ENCODE results near the gene ICAM4.
"Not testable (repeated sequence)": the region's sequence is repeated elsewhere in the genome, so short reads cannot be mapped to it uniquely, and the experiment has no call there.

ICAM4 gene

GRCh38 chr19:10274589-10274988, 12.2 kb upstream of the ICAM4 start:
- ChIA-PET CTCF (interaction anchor here (1.1 to 1.4 kb wide), 2 partner anchors 13 to 25 kb away, joined by 4 to 6 read pairs; no protein-coding TSS in a partner anchor), POLR2A (interaction anchor here (1.1 kb wide), 1 partner anchor 15 kb away, joined by 7 read pairs; the partner anchor contains the start of gene ICAM5)
- 99% methylated on average over 10 of the region's 10 CpGs for WGBS (ENCODE audit: insufficient coverage)
- Histone ChIP-seq H3K9me3 (ENCODE audit: control extremely low read depth in 1 of 5, control insufficient read depth in 4 of 5, insufficient read depth in 2 of 5, low read depth in 1 of 5, low read length in 4 of 5) (no peaks in the 10 kb centered on the region), H3K36me3 (ENCODE audit: control insufficient read depth in 4 of 4, insufficient read depth in 4 of 4, low read length in 3 of 4) (peaks cover 0 to 8% (median 2%) of the 10 kb centered on the region in 4 experiments), H3K27ac (ENCODE audit: insufficient read depth in 1 of 2, low read depth in 1 of 2, low read length in 2 of 2, poor library complexity in 1 of 2, severe bottlenecking in 2 of 2) (no peak overlapping the region), H3K4me3 (ENCODE audit: control insufficient read depth in 1 of 7, extremely low read depth in 1 of 7, insufficient read depth in 4 of 7, low read depth in 2 of 7, low read length in 6 of 7) (no peak overlapping the region), H3K4me1 (ENCODE audit: control extremely low read depth in 1 of 4, control insufficient read depth in 4 of 4, insufficient read depth in 4 of 4, low read length in 3 of 4) (peaks cover 0 to 31% (median 30%) of the 10 kb centered on the region in 4 experiments), H3K27me3 (replicated peaks in 2 of 5; ENCODE audit: control insufficient read depth in 4 of 5, insufficient read depth in 5 of 5, low read length in 4 of 5) (no peaks in the 10 kb centered on the region)
- no peak for DNase-seq

GRCh38 chr19:10277795-10278589, 8.8 kb upstream of the ICAM4 start:
- Histone ChIP-seq H3K36me3 (ENCODE audit: control insufficient read depth in 4 of 4, insufficient read depth in 4 of 4, low read length in 3 of 4) (peaks cover 0 to 8% (median 2%) of the 10 kb centered on the region in 4 experiments), H3K4me3 (ENCODE audit: control insufficient read depth in 1 of 7, extremely low read depth in 1 of 7, insufficient read depth in 4 of 7, low read depth in 2 of 7, low read length in 6 of 7) (no peak overlapping the region), H3K9me3 (ENCODE audit: control extremely low read depth in 1 of 5, control insufficient read depth in 4 of 5, insufficient read depth in 2 of 5, low read depth in 1 of 5, low read length in 4 of 5) (no peaks in the 10 kb centered on the region), H3K27me3 (replicated peaks in 2 of 5; ENCODE audit: control insufficient read depth in 4 of 5, insufficient read depth in 5 of 5, low read length in 4 of 5) (no peaks in the 10 kb centered on the region), H3K4me1 (ENCODE audit: control extremely low read depth in 1 of 4, control insufficient read depth in 4 of 4, insufficient read depth in 4 of 4, low read length in 3 of 4) (peaks cover 5 to 13% (median 12%) of the 10 kb centered on the region in 4 experiments), H3K27ac (ENCODE audit: insufficient read depth in 1 of 2, low read depth in 1 of 2, low read length in 2 of 2, poor library complexity in 1 of 2, severe bottlenecking in 2 of 2) (no peak overlapping the region)
- ChIA-PET CTCF (interaction anchor here (1.2 to 3.7 kb wide), 2 partner anchors 11 to 19 kb away, joined by 4 to 20 read pairs; partner anchors contain the start of gene ICAM5), POLR2A (interaction anchor here (0.8 to 1.1 kb wide), 2 partner anchors 10 to 28 kb away, joined by 3 to 4 read pairs; no protein-coding TSS in a partner anchor)
- 96% methylated on average over 7 of the region's 9 CpGs for WGBS (ENCODE audit: insufficient coverage)
- no peak for DNase-seq

- Histone ChIP-seq H3K27ac (ENCODE audit: insufficient read depth in 1 of 2, low read depth in 1 of 2, low read length in 2 of 2, poor library complexity in 1 of 2, severe bottlenecking in 2 of 2) (no peak overlapping the region), H3K36me3 (ENCODE audit: control insufficient read depth in 4 of 4, insufficient read depth in 4 of 4, low read length in 3 of 4) (peaks cover 0 to 15% (median 4%) of the 10 kb centered on the region in 4 experiments), H3K4me3 (ENCODE audit: control insufficient read depth in 1 of 7, extremely low read depth in 1 of 7, insufficient read depth in 4 of 7, low read depth in 2 of 7, low read length in 6 of 7) (no peak overlapping the region), H3K9me3 (ENCODE audit: control extremely low read depth in 1 of 5, control insufficient read depth in 4 of 5, insufficient read depth in 2 of 5, low read depth in 1 of 5, low read length in 4 of 5) (no peaks in the 10 kb centered on the region), H3K27me3 (replicated peaks in 2 of 5; ENCODE audit: control insufficient read depth in 4 of 5, insufficient read depth in 5 of 5, low read length in 4 of 5) (no peaks in the 10 kb centered on the region), H3K4me1 (ENCODE audit: control extremely low read depth in 1 of 4, control insufficient read depth in 4 of 4, insufficient read depth in 4 of 4, low read length in 3 of 4) (peaks cover 5 to 13% (median 12%) of the 10 kb centered on the region in 4 experiments)
- WGBS (ENCODE audit: insufficient coverage) = 100% methylated on average over 1 of the region's 1 CpG
- no peak for DNase-seq
- ChIA-PET POLR2A (interaction anchor here (1.1 to 3.3 kb wide), 3 partner anchors 8 to 27 kb away, joined by 3 to 25 read pairs (median 7); partner anchors contain the start of genes ICAM1 and ICAM5), CTCF (interaction anchor here (1.4 to 3.7 kb wide), 4 partner anchors 9 to 112 kb away, joined by 4 to 41 read pairs (median 12); partner anchors contain the start of genes ICAM1 and ICAM5)
Observed at GRCh38 chr19:10278935-10279334, 7.8 kb upstream of the ICAM4 start.

GRCh38 chr19:10279737-10280442, 6.9 kb upstream of the ICAM4 start:
- no peaks in the 10 kb centered on the region for H3K9me3 ChIP-seq (ENCODE audit: control extremely low read depth in 1 of 5, control insufficient read depth in 4 of 5, insufficient read depth in 2 of 5, low read depth in 1 of 5, low read length in 4 of 5)
- no peak overlapping the region for H3K27ac ChIP-seq (ENCODE audit: insufficient read depth in 1 of 2, low read depth in 1 of 2, low read length in 2 of 2, poor library complexity in 1 of 2, severe bottlenecking in 2 of 2)
- peaks cover 0 to 22% (median 8%) of the 10 kb centered on the region in 4 experiments for H3K36me3 ChIP-seq (ENCODE audit: control insufficient read depth in 4 of 4, insufficient read depth in 4 of 4, low read length in 3 of 4)
- H3K4me3 ChIP-seq (ENCODE audit: control insufficient read depth in 1 of 7, extremely low read depth in 1 of 7, insufficient read depth in 4 of 7, low read depth in 2 of 7, low read length in 6 of 7) = no peak overlapping the region
- CTCF ChIA-PET = interaction anchor here (0.8 to 3.7 kb wide), 7 partner anchors 9 to 111 kb away, joined by 3 to 41 read pairs (median 4); partner anchors contain the start of genes ICAM1 and ICAM5
- 57% methylated on average over 4 of the region's 5 CpGs for WGBS (ENCODE audit: insufficient coverage)
- H3K27me3 ChIP-seq (replicated peaks in 2 of 5; ENCODE audit: control insufficient read depth in 4 of 5, insufficient read depth in 5 of 5, low read length in 4 of 5) = no peaks in the 10 kb centered on the region
- DNase-seq = peak in 1 of 3 donors; percentile 43
- H3K4me1 ChIP-seq (ENCODE audit: control extremely low read depth in 1 of 4, control insufficient read depth in 4 of 4, insufficient read depth in 4 of 4, low read length in 3 of 4) = peaks cover 5 to 17% (median 13%) of the 10 kb centered on the region in 4 experiments
- POLR2A ChIA-PET = interaction anchor here (1.4 to 3.3 kb wide), 3 partner anchors 9 to 19 kb away, joined by 3 to 25 read pairs (median 7); partner anchors contain the start of genes ICAM1 and ICAM5

- Histone ChIP-seq H3K36me3 (ENCODE audit: control insufficient read depth in 4 of 4, insufficient read depth in 4 of 4, low read length in 3 of 4) (peaks cover 0 to 24% (median 13%) of the 10 kb centered on the region in 4 experiments), H3K4me1 (ENCODE audit: control extremely low read depth in 1 of 4, control insufficient read depth in 4 of 4, insufficient read depth in 4 of 4, low read length in 3 of 4) (peaks cover 5 to 38% (median 33%) of the 10 kb centered on the region in 4 experiments)
- not testable (repeated sequence) for H3K4me3 ChIP-seq (ENCODE audit: control insufficient read depth in 1 of 7, extremely low read depth in 1 of 7, insufficient read depth in 4 of 7, low read depth in 2 of 7, low read length in 6 of 7); H3K27ac ChIP-seq (ENCODE audit: insufficient read depth in 1 of 2, low read depth in 1 of 2, low read length in 2 of 2, poor library complexity in 1 of 2, severe bottlenecking in 2 of 2); DNase-seq; H3K9me3 ChIP-seq (ENCODE audit: control extremely low read depth in 1 of 5, control insufficient read depth in 4 of 5, insufficient read depth in 2 of 5, low read depth in 1 of 5, low read length in 4 of 5); H3K27me3 ChIP-seq (replicated peaks in 2 of 5; ENCODE audit: control insufficient read depth in 4 of 5, insufficient read depth in 5 of 5, low read length in 4 of 5)
- ChIA-PET CTCF (interaction anchor here (1.1 to 3.7 kb wide), 3 partner anchors 8 to 12 kb away, joined by 3 to 41 read pairs (median 16); partner anchors contain the start of gene ICAM1), POLR2A (interaction anchor here (3.3 kb wide), 1 partner anchor 11 kb away, joined by 25 read pairs; the partner anchor contains the start of gene ICAM1)
- 100% methylated on average over 5 of the region's 5 CpGs for WGBS (ENCODE audit: insufficient coverage)
Observed at GRCh38 chr19:10282043-10282442, 4.7 kb upstream of the ICAM4 start.

- ChIA-PET POLR2A (interaction anchor here (0.6 to 1.1 kb wide), 2 partner anchors 12 to 140 kb away, joined by 3 to 4 read pairs; partner anchors contain the start of gene ICAM1), CTCF (interaction anchor here (1.0 to 3.2 kb wide), 4 partner anchors 10 to 21 kb away, joined by 3 to 16 read pairs (median 4); partner anchors contain the start of gene ICAM1)
- no peak overlapping the region for H3K27ac ChIP-seq (ENCODE audit: insufficient read depth in 1 of 2, low read depth in 1 of 2, low read length in 2 of 2, poor library complexity in 1 of 2, severe bottlenecking in 2 of 2)
- H3K4me1 ChIP-seq (ENCODE audit: control extremely low read depth in 1 of 4, control insufficient read depth in 4 of 4, insufficient read depth in 4 of 4, low read length in 3 of 4) = peaks cover 5 to 52% (median 47%) of the 10 kb centered on the region in 4 experiments
- no peaks in the 10 kb centered on the region for H3K27me3 ChIP-seq (replicated peaks in 2 of 5; ENCODE audit: control insufficient read depth in 4 of 5, insufficient read depth in 5 of 5, low read length in 4 of 5)
- WGBS (ENCODE audit: insufficient coverage) = 96% methylated on average over 20 of the region's 23 CpGs
- H3K36me3 ChIP-seq (ENCODE audit: control insufficient read depth in 4 of 4, insufficient read depth in 4 of 4, low read length in 3 of 4) = peaks cover 0 to 24% (median 13%) of the 10 kb centered on the region in 4 experiments
- no peak for DNase-seq
- no peak overlapping the region for H3K4me3 ChIP-seq (ENCODE audit: control insufficient read depth in 1 of 7, extremely low read depth in 1 of 7, insufficient read depth in 4 of 7, low read depth in 2 of 7, low read length in 6 of 7)
- H3K9me3 ChIP-seq (ENCODE audit: control extremely low read depth in 1 of 5, control insufficient read depth in 4 of 5, insufficient read depth in 2 of 5, low read depth in 1 of 5, low read length in 4 of 5) = no peaks in the 10 kb centered on the region
Observed at GRCh38 chr19:10283301-10284064, 3.3 kb upstream of the ICAM4 start.
